Sigmoid colon (tissue), 7 donors: ENCODE measurements around the gene ACSM6. TPM values are rescaled to one million over a fixed set of nuclear protein-coding genes. Genes with fewer than 3 reads are reported as not detected.

ENCODE experiments used
- DNase-seq: peaks from one replicate; pipeline ENCODE4 v3.0.0-alpha.2; 2019
- H3K27ac ChIP-seq, 4 donors: fragments of 200-600 bp; sonication (generic); one replicate each; pipeline ENCODE4 v1.5.1; 2016 to 2019; ENCODE audit warnings: mild to moderate bottlenecking in 1 of 4
- H3K27me3 ChIP-seq, 3 donors: fragments of 200-600 bp; sonication (generic); one replicate each; pipeline ENCODE4 v1.5.1; 2019; ENCODE audit warnings: mild to moderate bottlenecking in 1 of 3
- H3K36me3 ChIP-seq, 4 donors: fragments of 200-600 bp; sonication (generic); one replicate each; pipeline ENCODE4 v1.5.1; 2016 to 2019
- H3K4me1 ChIP-seq, 4 donors: fragments of 200-600 bp; sonication (generic); one replicate each; pipeline ENCODE4 v1.5.1; 2017 to 2019
- H3K4me3 ChIP-seq, 4 donors: fragments of 200-600 bp; sonication (generic); one replicate each; pipeline ENCODE4 v1.5.1; 2017 to 2019; ENCODE audit warnings: mild to moderate bottlenecking in 2 of 4, moderate library complexity in 1 of 4
- H3K9me3 ChIP-seq, 4 donors: fragments of 200-600 bp in 3 of 4; sonication (generic) in 3 of 4; one replicate each; pipeline versions ENCODE4 v1.5.1 to v1.6.1; 2013 to 2019
- EP300 ChIP-seq, 4 donors: sonication (generic); formaldehyde crosslinking; IDR thresholded peaks; one replicate each; pipeline ENCODE4 v1.6.1; 2017; ENCODE audit warnings: antibody characterized with exemption in 4 of 4
- POLR2A ChIP-seq, 2 donors: fragments of 450-650 bp; IDR thresholded peaks; one replicate each; pipeline ENCODE4 v1.6.1; 2016; ENCODE audit warnings: antibody characterized with exemption in 2 of 2, mild to moderate bottlenecking in 2 of 2, moderate library complexity in 2 of 2
- POLR2AphosphoS5 ChIP-seq, 4 donors: sonication (generic); formaldehyde crosslinking; IDR thresholded peaks; one replicate each; pipeline ENCODE4 v1.6.1; 2017; ENCODE audit warnings: antibody characterized with exemption in 4 of 4
- WGBS, 2 donors: extraction: QIAGEN DNeasy Blood & Tissue Kit; methylation state at CpG; one replicate each; pipeline ENCODE4 v1.1.7; 2013; 5-methylcytosine and 5-hydroxymethylcytosine counted together
- intact Hi-C: fragments of 100-400 bp; cut with DNase I; formaldehyde crosslinking; loops from one replicate; pipeline ENCODE4 v1.15.1; 2023
- polyA plus RNA-seq, 3 donors: library from polyadenylated mRNA; stranded (reverse); fragments of 200-250 nt; gene quantifications; one replicate each; pipeline ENCODE4 v1.2.3, GENCODE V29; 2013
- total RNA-seq, 4 donors: library from RNA; depleted of rRNA; stranded (reverse); fragments of >200 nt; gene quantifications; one replicate each; pipeline ENCODE4 v1.1.0, GENCODE V29; 2016
- TF ChIP-seq, protein P1 (sequence below), 4 experiments: fragments of 450-650 bp in 3 of 4; fragments of 200-600 bp in 1 of 4; IDR thresholded peaks; one replicate each; pipeline ENCODE4 v1.5.1; 2016 to 2019; ENCODE audit warnings: antibody characterized with exemption in 4 of 4, mild to moderate bottlenecking in 3 of 4, moderate library complexity in 2 of 4
- donor health status: healthy with polysubstance abuse.
- donor health status: Bipolar disorder and iron deficiency.
- donor health status: healthy.

The ACSM6 gene
- total and polyA plus RNA-seq, 7 donors: 0.55 TPM; not detected in 6

DNA sequence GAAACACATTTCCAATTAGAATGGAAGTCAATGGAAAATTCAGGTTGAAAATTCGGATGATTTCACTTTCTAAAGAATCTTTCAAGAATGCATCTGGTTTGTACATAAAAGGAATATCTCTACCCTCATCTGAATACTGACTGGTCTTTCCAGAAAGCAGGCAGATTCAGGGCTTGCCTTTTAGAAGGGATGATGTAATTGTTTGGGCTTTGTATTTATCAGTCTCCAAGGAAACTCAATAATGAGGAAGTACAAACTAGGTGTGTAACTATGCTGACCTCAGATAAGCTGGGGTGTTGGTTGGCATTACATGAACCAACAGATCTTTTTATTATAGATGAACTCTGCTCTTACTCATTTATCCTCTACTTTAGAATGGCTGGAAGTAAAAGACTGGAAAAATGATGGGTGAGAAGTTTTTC, 72.6 kb downstream of the ACSM6 start:
- intact Hi-C loops: no loop called here
- no peak overlapping the region for H3K4me3 ChIP-seq
- 9 to 37% methylated on average over 1 of the region's 1 CpG for WGBS, 2 donors
- H3K27ac ChIP-seq: peak overlapping the region; percentile 22 to 74 (median 54)
- no peak for DNase-seq
- TF ChIP-seq POLR2A (IDR thresholded peaks at IDR 0.05) (no peak), POLR2AphosphoS5 (IDR thresholded peaks at IDR 0.05) (peak in 2 of 4 donors; percentile 18 to 53), EP300 (IDR thresholded peaks at IDR 0.05) (no peak)
- H3K36me3 ChIP-seq: no peaks in the 10 kb centered on the region
- H3K27me3 ChIP-seq: no peaks in the 10 kb centered on the region
- peaks cover 0 to 18% (median 6%) of the 10 kb centered on the region in 4 donors for H3K4me1 ChIP-seq
- H3K9me3 ChIP-seq: no peaks in the 10 kb centered on the region

DNA sequence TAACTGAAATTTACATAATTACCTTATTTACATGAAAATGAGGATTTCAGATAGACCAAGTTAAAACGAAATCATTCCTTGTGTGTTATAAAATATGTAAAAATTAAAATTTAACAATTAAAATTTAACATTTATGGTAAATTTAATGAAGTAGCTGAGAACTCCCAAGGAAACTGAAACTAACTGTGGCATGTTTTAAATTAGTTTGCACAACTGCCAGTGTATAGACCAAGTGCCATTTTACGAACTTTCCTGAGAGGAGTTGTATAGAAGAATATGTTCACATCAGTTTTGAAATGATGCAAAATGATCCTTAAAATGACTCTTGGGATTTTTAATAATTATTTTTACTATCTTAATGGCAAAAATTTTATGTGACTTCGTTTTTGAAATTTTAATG, 73.2 kb downstream of the ACSM6 start:
- no peaks in the 10 kb centered on the region for H3K9me3 ChIP-seq
- DNase-seq: no peak
- TF ChIP-seq POLR2AphosphoS5 (IDR thresholded peaks at IDR 0.05): no peak
- TF ChIP-seq, protein P1, sequence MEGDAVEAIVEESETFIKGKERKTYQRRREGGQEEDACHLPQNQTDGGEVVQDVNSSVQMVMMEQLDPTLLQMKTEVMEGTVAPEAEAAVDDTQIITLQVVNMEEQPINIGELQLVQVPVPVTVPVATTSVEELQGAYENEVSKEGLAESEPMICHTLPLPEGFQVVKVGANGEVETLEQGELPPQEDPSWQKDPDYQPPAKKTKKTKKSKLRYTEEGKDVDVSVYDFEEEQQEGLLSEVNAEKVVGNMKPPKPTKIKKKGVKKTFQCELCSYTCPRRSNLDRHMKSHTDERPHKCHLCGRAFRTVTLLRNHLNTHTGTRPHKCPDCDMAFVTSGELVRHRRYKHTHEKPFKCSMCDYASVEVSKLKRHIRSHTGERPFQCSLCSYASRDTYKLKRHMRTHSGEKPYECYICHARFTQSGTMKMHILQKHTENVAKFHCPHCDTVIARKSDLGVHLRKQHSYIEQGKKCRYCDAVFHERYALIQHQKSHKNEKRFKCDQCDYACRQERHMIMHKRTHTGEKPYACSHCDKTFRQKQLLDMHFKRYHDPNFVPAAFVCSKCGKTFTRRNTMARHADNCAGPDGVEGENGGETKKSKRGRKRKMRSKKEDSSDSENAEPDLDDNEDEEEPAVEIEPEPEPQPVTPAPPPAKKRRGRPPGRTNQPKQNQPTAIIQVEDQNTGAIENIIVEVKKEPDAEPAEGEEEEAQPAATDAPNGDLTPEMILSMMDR (IDR thresholded peaks at IDR 0.05): no peak
- no peak for TF ChIP-seq POLR2A (IDR thresholded peaks at IDR 0.05)
- TF ChIP-seq EP300 (IDR thresholded peaks at IDR 0.05): no peak
- no peak overlapping the region for H3K4me3 ChIP-seq
- peak overlapping the region in 3 of 4 donors; percentile 56 to 74 (median 60) for H3K27ac ChIP-seq
- 15 to 69% methylated on average over 3 of the region's 3 CpGs for WGBS, 2 donors
- H3K36me3 ChIP-seq: no peaks in the 10 kb centered on the region
- intact Hi-C loops: no loop called here
- peaks cover 0 to 18% (median 6%) of the 10 kb centered on the region in 4 donors for H3K4me1 ChIP-seq
- no peaks in the 10 kb centered on the region for H3K27me3 ChIP-seq

DNA sequence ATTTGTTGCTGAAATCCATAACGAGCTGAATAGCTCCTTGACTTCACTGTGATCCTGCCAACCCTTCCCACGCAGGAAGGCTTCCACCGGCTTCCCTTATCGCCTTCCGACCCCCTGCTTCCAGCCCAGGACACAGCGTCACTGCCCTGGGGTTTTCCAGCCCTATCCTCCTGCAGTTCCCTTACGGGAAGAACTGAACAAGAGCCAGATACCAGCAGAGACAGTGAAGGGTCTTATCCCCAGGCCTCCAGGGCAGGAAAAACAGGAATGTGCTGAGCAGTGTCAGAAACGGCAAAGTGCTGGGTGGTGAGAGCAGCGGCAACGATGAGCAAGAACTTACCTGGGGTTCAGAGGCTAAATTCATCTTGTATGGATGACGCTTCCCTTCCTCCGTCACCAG, 74.4 kb downstream of the ACSM6 start:
- TF ChIP-seq, protein P1 (IDR thresholded peaks at IDR 0.05): no peak
- TF ChIP-seq POLR2A (IDR thresholded peaks at IDR 0.05): no peak
- TF ChIP-seq EP300 (IDR thresholded peaks at IDR 0.05): peak in 2 of 4 donors; percentile 35 to 53
- TF ChIP-seq POLR2AphosphoS5 (IDR thresholded peaks at IDR 0.05): peak in 2 of 4 donors; percentile 36 to 71
- peaks cover 0 to 25% (median 6%) of the 10 kb centered on the region in 4 donors for H3K4me1 ChIP-seq
- intact Hi-C loops: no loop called here
- no peak for DNase-seq
- no peaks in the 10 kb centered on the region for H3K9me3 ChIP-seq
- H3K36me3 ChIP-seq: no peaks in the 10 kb centered on the region
- no peaks in the 10 kb centered on the region for H3K27me3 ChIP-seq
- 78 to 80% methylated on average over 12 of the region's 12 CpGs for WGBS, 2 donors
- H3K4me3 ChIP-seq: no peak overlapping the region
- peak overlapping the region; percentile 43 to 74 (median 58) for H3K27ac ChIP-seq

DNA sequence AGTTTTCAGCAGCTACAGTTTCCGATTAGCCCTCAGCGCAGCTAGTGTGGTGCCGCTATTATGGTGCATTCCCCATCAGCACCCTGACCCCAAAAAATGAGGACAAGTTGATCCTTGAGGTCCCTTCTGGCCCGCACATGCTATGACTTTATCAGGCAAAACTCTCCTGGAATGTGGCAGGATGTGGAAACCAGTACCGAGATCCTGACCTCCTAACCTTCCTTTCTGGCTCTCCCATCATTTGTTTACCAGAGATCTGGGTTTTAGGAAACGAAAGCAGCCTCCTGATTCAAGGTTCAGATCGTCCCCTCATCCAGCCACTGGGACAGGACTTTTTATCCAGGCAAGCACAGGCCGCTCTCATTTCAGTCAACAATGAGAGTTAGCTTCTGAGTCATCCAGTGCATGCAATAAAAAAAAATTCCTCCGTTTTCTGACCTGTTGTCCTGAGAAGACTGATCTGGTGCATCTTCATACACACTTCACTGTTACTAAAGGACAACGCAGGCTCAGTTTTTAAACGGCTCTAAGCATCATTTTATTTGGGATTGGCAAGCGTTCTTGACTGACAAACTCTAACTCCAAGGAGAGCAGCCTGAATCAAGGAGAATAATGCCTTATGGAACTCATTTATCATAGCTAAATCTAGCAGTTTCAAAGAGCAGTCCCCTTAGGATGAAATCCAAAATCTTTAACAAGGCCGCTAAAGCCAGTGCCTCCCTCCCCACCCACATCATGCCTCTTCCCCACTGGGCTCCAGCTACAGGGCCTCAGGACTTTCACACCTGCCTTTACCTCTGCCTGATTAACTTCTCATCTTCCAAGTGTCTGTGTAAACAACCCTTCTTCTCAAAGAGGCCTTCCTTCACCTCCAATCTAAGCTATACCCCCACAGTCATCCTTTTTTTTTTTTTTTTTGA, 79.6 kb downstream of the ACSM6 start:
- peak; percentile 89 for DNase-seq
- H3K27ac ChIP-seq: peak overlapping the region; percentile 71 to 81 (median 78)
- TF ChIP-seq, protein P1 (IDR thresholded peaks at IDR 0.05): no peak
- TF ChIP-seq POLR2AphosphoS5 (IDR thresholded peaks at IDR 0.05) (peak; percentile 32 to 55 (median 42)), POLR2A (IDR thresholded peaks at IDR 0.05) (no peak), EP300 (IDR thresholded peaks at IDR 0.05) (peak in 1 of 4 donors; percentile 2)
- no peak overlapping the region for H3K4me3 ChIP-seq
- no peaks in the 10 kb centered on the region for H3K36me3 ChIP-seq
- intact Hi-C loops: no loop called here
- peaks cover 0 to 29% (median 8%) of the 10 kb centered on the region in 4 donors for H3K4me1 ChIP-seq
- H3K9me3 ChIP-seq: no peaks in the 10 kb centered on the region
- H3K27me3 ChIP-seq: no peaks in the 10 kb centered on the region
- 26 to 64% methylated on average over 13 of the region's 13 CpGs for WGBS, 2 donors

DNA sequence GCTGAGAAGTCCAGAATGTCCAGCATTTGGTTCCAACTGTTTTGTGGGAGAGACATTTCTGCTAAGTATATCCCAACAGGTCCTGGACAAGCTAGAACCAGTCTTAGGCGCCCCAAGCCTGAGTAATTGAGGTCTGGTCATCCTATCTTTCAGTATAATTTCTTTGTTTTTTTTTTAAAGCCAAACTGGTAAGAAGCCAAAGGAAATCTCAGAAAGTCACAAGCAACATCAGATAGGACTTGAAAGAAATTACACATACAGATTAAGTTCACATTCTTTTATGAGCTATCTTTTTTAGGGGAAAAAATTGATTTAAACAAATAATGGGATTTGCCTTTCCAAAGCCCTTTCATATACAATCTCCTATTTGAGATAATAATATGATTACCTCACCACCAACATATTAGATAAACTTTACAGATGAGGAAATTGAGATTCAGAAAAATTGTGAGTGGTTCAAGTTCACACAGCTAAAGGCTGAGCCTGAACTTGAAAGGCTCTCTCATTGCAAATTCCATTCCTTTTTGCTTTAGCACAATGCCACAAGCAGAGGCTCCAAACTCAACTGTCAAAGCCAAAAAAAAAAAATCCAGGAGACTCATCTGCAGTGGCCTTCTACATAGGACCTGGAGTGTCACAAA, 81.8 kb downstream of the ACSM6 start:
- no peak for DNase-seq
- WGBS, 2 donors: 63 to 86% methylated on average over 1 of the region's 1 CpG
- intact Hi-C loops: no loop called here
- peak overlapping the region; percentile 41 to 81 (median 78) for H3K27ac ChIP-seq
- H3K4me1 ChIP-seq: peaks cover 0 to 29% (median 12%) of the 10 kb centered on the region in 4 donors
- H3K4me3 ChIP-seq: no peak overlapping the region
- no peaks in the 10 kb centered on the region for H3K9me3 ChIP-seq
- H3K27me3 ChIP-seq: no peaks in the 10 kb centered on the region
- no peaks in the 10 kb centered on the region for H3K36me3 ChIP-seq
- no peak for TF ChIP-seq EP300 (IDR thresholded peaks at IDR 0.05)
- TF ChIP-seq POLR2A (IDR thresholded peaks at IDR 0.05): no peak
- no peak for TF ChIP-seq POLR2AphosphoS5 (IDR thresholded peaks at IDR 0.05)
- TF ChIP-seq, protein P1 (IDR thresholded peaks at IDR 0.05): no peak
